IMR-90 (cell line): ENCODE measurements around the gene SLC25A26. TPM values are rescaled to one million over a fixed set of nuclear protein-coding genes. Genes with fewer than 3 reads are reported as not detected.

Experiments
- ATAC-seq: fragments of 200-7000 bp; cut with Tn5 transposase; 2 replicates; pipeline ENCODE4 v1.9.1; 2020; ENCODE audit warnings: low read depth, mild to moderate bottlenecking, moderate library complexity
- BruUV-seq: library from RNA; stranded (reverse); fragments of 400-500 nt; replicated peaks from 2 replicates; lab custom pipeline; 2021; lab: Mats Ljungman, UMichigan
- CTCF ChIA-PET: fragments of 300-600 bp; formaldehyde crosslinking; extraction: SDS; loops from one replicate; lab custom pipeline; 2021; ENCODE audit warnings: antibody characterized with exemption; lab: Yijun Ruan, JAX
- POLR2A ChIA-PET: fragments of 300-600 bp; sonication (Branson Sonifier 250); formaldehyde crosslinking; loops from one replicate; lab custom pipeline; 2022; ENCODE audit warnings: antibody characterized with exemption; ENCODE audit not compliant: unreplicated experiment; lab: Charles Lee
- DNase-seq: peaks from one replicate; pipeline ENCODE4 v3.0.0; 2013
- H2AFZ ChIP-seq: replicated peaks from 2 replicates; pipeline ENCODE3; 2013; ENCODE audit warnings: low read length, mild to moderate bottlenecking; ENCODE audit not compliant: poor library complexity
- H2AK5ac ChIP-seq: 2 replicates; pipeline ENCODE4 v1.6.1; 2013; ENCODE audit warnings: low read depth, low read length, inconsistent platforms
- H2AK9ac ChIP-seq: replicated peaks from 2 replicates; pipeline ENCODE3; 2013; ENCODE audit warnings: mild to moderate bottlenecking, low read depth, low read length, moderate library complexity; ENCODE audit not compliant: poor library complexity
- H2BK120ac ChIP-seq: 2 replicates; pipeline ENCODE4 v1.6.1; 2013; ENCODE audit warnings: low read depth, low read length, inconsistent platforms
- H2BK15ac ChIP-seq: 3 replicates; pipeline ENCODE4 v1.6.1; 2013; ENCODE audit warnings: low read depth, low read length, inconsistent platforms
- H2BK20ac ChIP-seq: 2 replicates; pipeline ENCODE4 v1.6.1; 2013; ENCODE audit warnings: low read depth, mild to moderate bottlenecking, inconsistent platforms, low read length, moderate library complexity
- H2BK5ac ChIP-seq: 2 replicates; pipeline ENCODE4 v1.6.1; 2013; ENCODE audit warnings: mild to moderate bottlenecking, low read depth, low read length, inconsistent platforms; ENCODE audit not compliant: poor library complexity, severe bottlenecking
- H3K14ac ChIP-seq: replicated peaks from 2 replicates; pipeline ENCODE4 v1.6.1; 2013; ENCODE audit warnings: low read depth, low read length, inconsistent platforms
- H3K18ac ChIP-seq: 2 replicates; pipeline ENCODE4 v1.6.1; 2013; ENCODE audit warnings: low read depth, low read length, control low read depth
- H3K23ac ChIP-seq: 2 replicates; pipeline ENCODE4 v1.6.1; 2013; ENCODE audit warnings: low read depth, low read length, inconsistent platforms
- H3K27ac ChIP-seq: 2 replicates; pipeline ENCODE4 v1.5.1; 2013; ENCODE audit warnings: mild to moderate bottlenecking, control low read depth, low read length; ENCODE audit not compliant: insufficient read depth
- H3K27me3 ChIP-seq: 2 replicates; pipeline ENCODE4 v1.6.1; 2013; ENCODE audit warnings: low read length; ENCODE audit not compliant: control insufficient read depth, insufficient read depth
- H3K36me3 ChIP-seq: 2 replicates; pipeline ENCODE4 v1.6.1; 2013; ENCODE audit warnings: low read length, mixed read lengths; ENCODE audit not compliant: control insufficient read depth, insufficient read depth
- H3K4ac ChIP-seq: 2 replicates; pipeline ENCODE4 v1.6.1; 2013; ENCODE audit warnings: low read depth, low read length, inconsistent platforms
- H3K4me1 ChIP-seq: 2 replicates; pipeline ENCODE4 v1.6.1; 2013; ENCODE audit warnings: low read length, mixed read lengths; ENCODE audit not compliant: control insufficient read depth, insufficient read depth
- H3K4me2 ChIP-seq: 2 replicates; pipeline ENCODE4 v1.6.1; 2013; ENCODE audit warnings: low read depth, mild to moderate bottlenecking, control low read depth, low read length, moderate library complexity
- H3K4me3 ChIP-seq: 2 replicates; pipeline ENCODE4 v1.5.1; 2013; ENCODE audit warnings: low read depth, mild to moderate bottlenecking, control low read depth, low read length, moderate library complexity; ENCODE audit not compliant: insufficient read depth
- H3K56ac ChIP-seq: 2 replicates; pipeline ENCODE4 v1.6.1; 2013; ENCODE audit warnings: low read length, inconsistent platforms; ENCODE audit not compliant: insufficient read depth; ENCODE audit errors: extremely low read depth
- H3K79me1 ChIP-seq, 2 experiments: 2 replicates each; pipeline ENCODE4 v1.6.1; 2013; ENCODE audit warnings: low read length in 2 of 2, inconsistent platforms in 1 of 2, low read depth in 1 of 2
- H3K9ac ChIP-seq: 2 replicates; pipeline ENCODE4 v1.6.1; 2013; ENCODE audit warnings: low read depth, low read length, control low read depth
- H3K9me1 ChIP-seq: 2 replicates; pipeline ENCODE4 v1.6.1; 2013; ENCODE audit warnings: low read length, inconsistent platforms; ENCODE audit not compliant: insufficient read depth
- H3K9me3 ChIP-seq: 2 replicates; pipeline ENCODE4 v1.6.1; 2013; ENCODE audit warnings: low read length; ENCODE audit not compliant: control insufficient read depth, insufficient read depth
- H4K20me1 ChIP-seq: 2 replicates; pipeline ENCODE4 v1.6.1; 2013; ENCODE audit warnings: low read length, inconsistent platforms; ENCODE audit not compliant: insufficient read depth
- H4K5ac ChIP-seq: 2 replicates; pipeline ENCODE4 v1.6.1; 2013; ENCODE audit warnings: mild to moderate bottlenecking, low read depth, low read length, control low read depth
- H4K8ac ChIP-seq, 2 experiments: 2 replicates each; pipeline ENCODE4 v1.6.1; 2013; ENCODE audit warnings: low read depth in 2 of 2, low read length in 2 of 2, control low read depth in 1 of 2, inconsistent platforms in 1 of 2
- H4K91ac ChIP-seq: 2 replicates; pipeline ENCODE4 v1.6.1; 2013; ENCODE audit warnings: low read depth, low read length, inconsistent platforms; ENCODE audit not compliant: insufficient read depth
- CEBPB ChIP-seq: IDR thresholded peaks from 2 replicates; pipeline ENCODE4 v1.6.1; 2012; ENCODE audit warnings: low read depth, low read length, improper control_type of control experiment
- CHD1 ChIP-seq: IDR thresholded peaks from 2 replicates; pipeline ENCODE4 v1.6.1; 2012; ENCODE audit warnings: low read depth, low read length, improper control_type of control experiment
- FOS ChIP-seq: fragments of 150-350 bp; IDR thresholded peaks from 2 replicates; pipeline ENCODE4 v1.6.1; 2016; ENCODE audit warnings: low read depth, low read length
- MAZ ChIP-seq: IDR thresholded peaks from 2 replicates; pipeline ENCODE4 v1.6.1; 2012; ENCODE audit warnings: low read depth, mild to moderate bottlenecking, low read length, improper control_type of control experiment, moderate library complexity, borderline replicate concordance
- MXI1 ChIP-seq: IDR thresholded peaks from 2 replicates; pipeline ENCODE4 v1.6.1; 2012; ENCODE audit warnings: low read depth, mild to moderate bottlenecking, low read length, moderate library complexity, borderline replicate concordance
- NFE2L2 ChIP-seq: fragments of 150-350 bp; IDR thresholded peaks from 2 replicates; pipeline ENCODE4 v1.6.1; 2016; ENCODE audit warnings: low read depth, mild to moderate bottlenecking, low read length
- RAD21 ChIP-seq: IDR thresholded peaks from 2 replicates; pipeline ENCODE4 v1.6.1; 2012; ENCODE audit warnings: low read length, improper control_type of control experiment
- SMC3 ChIP-seq: fragments of 150-350 bp; IDR thresholded peaks from 2 replicates; pipeline ENCODE4 v1.6.1; 2016; ENCODE audit warnings: low read depth, mild to moderate bottlenecking, antibody characterized with exemption, low read length, moderate library complexity
- USF2 ChIP-seq: fragments of 150-350 bp; IDR thresholded peaks from 2 replicates; pipeline ENCODE4 v1.6.1; 2017; ENCODE audit warnings: mild to moderate bottlenecking, antibody characterized with exemption, low read length, low read depth
- WGBS, 2 experiments: methylation state at CpG; one replicate each; pipeline versions ENCODE4 v1.1.5 to v1.1.7; 2013; ENCODE audit warnings: missing lambda C conversion rate in 2 of 2; ENCODE audit not compliant: insufficient read length in 1 of 2; ENCODE audit errors: extremely low coverage in 2 of 2; 5-methylcytosine and 5-hydroxymethylcytosine counted together
- dilution Hi-C: fragments of 300-500 bp; cut with HindIII; formaldehyde crosslinking; loops from one replicate; pipeline ENCODE4 v1.14.3; 2018; ENCODE audit warnings: low sequenced_read_pairs; ENCODE audit not compliant: unreplicated experiment
- in situ Hi-C: fragments of 300-500 bp; cut with MboI; formaldehyde crosslinking; loops from 3 replicates; pipeline ENCODE4 v1.14.3; 2019; ENCODE audit warnings: low sequenced_read_pairs, inconsistent platforms, mixed read lengths
- intact Hi-C: fragments of 100-400 bp; cut with micrococcal nuclease; formaldehyde crosslinking; loops from 2 replicates; pipeline ENCODE4 v1.10.0; 2022
- polyA plus RNA-seq, 3 experiments: library from polyadenylated mRNA; depleted of rRNA; stranded (reverse); fragments of >200 nt; gene quantifications; 2 replicates each; pipeline ENCODE4 v1.2.3, GENCODE V29; 2012; ENCODE audit warnings: low replicate concordance in 1 of 3
- total RNA-seq: library from RNA; depleted of rRNA; stranded (reverse); fragments of >200 nt; gene quantifications from 2 replicates; pipeline ENCODE4 v1.2.3, GENCODE V29; 2012

SLC25A26 gene
- total and polyA plus RNA-seq, 2 of the 4 experiments (the other 2 are of a cell fraction) = 10.9 to 12.7 TPM

- no TSS peak for BruUV-seq
- dilution Hi-C loops = no loop called here
- Histone ChIP-seq H3K27me3 (peaks cover 12% of the 10 kb centered on the region), H3K4me3 (no peak overlapping the region), H2BK20ac (no peak overlapping the region), H4K8ac (no peak overlapping the region), H4K91ac (no peak overlapping the region), H2AK5ac (no peak overlapping the region), H3K14ac (no peak overlapping the region), H2AFZ (no peak overlapping the region), H3K4ac (no peak overlapping the region), H2BK120ac (no peak overlapping the region), H3K79me1 (no peaks in the 10 kb centered on the region), H3K23ac (no peak overlapping the region), H3K18ac (no peak overlapping the region), H2BK5ac (no peak overlapping the region), H3K56ac (no peak overlapping the region), H4K20me1 (no peaks in the 10 kb centered on the region), H3K36me3 (no peaks in the 10 kb centered on the region), H3K9ac (no peak overlapping the region), H2AK9ac (no peak overlapping the region), H3K4me1 (no peaks in the 10 kb centered on the region), H2BK15ac (no peak overlapping the region), H4K5ac (no peak overlapping the region), H3K4me2 (no peak overlapping the region), H3K27ac (no peak overlapping the region), H3K9me3 (peaks cover 2% of the 10 kb centered on the region), H3K9me1 (no peaks in the 10 kb centered on the region; the same call in 1 of the 2 replicates)
- DNase-seq (no peak), ATAC-seq (no peak)
- POLR2A ChIA-PET = no interaction called here
- CTCF ChIA-PET = no interaction called here
- in situ Hi-C loops = loop anchor here (25.0 kb wide), 2 partner anchors 742 to 1642 kb away; no protein-coding TSS in a partner anchor
- no peak for TF ChIP-seq MAZ
- no peak for TF ChIP-seq CEBPB
- TF ChIP-seq SMC3 = no peak
- TF ChIP-seq CHD1 = no peak
- TF ChIP-seq FOS = no peak
- TF ChIP-seq RAD21 = no peak
- no peak for TF ChIP-seq USF2
- no peak for TF ChIP-seq MXI1
- TF ChIP-seq NFE2L2 = no peak
- intact Hi-C loops = no loop called here
- WGBS, 2 experiments = 100% methylated on average over 1 of the region's 2 CpGs; no CpG with 5 or more reads in 1 of the 2 experiments
These were observed 41.0 kb upstream of the SLC25A26 start for GRCh38 chr3:66179793-66180192.
